HG03196 (cell line): ENCODE data around the gene ACVRL1.
"Not testable (repeated sequence)": the region's sequence is repeated elsewhere in the genome, so short reads cannot be mapped to it uniquely, and the experiment has no call there.

Source experiments
- ATAC-seq: cut with Tn5 transposase; IDR thresholded peaks from one replicate; pipeline ENCODE4 v1.9.1; 2021; ENCODE audit not compliant: unreplicated experiment

ACVRL1 gene

DNA sequence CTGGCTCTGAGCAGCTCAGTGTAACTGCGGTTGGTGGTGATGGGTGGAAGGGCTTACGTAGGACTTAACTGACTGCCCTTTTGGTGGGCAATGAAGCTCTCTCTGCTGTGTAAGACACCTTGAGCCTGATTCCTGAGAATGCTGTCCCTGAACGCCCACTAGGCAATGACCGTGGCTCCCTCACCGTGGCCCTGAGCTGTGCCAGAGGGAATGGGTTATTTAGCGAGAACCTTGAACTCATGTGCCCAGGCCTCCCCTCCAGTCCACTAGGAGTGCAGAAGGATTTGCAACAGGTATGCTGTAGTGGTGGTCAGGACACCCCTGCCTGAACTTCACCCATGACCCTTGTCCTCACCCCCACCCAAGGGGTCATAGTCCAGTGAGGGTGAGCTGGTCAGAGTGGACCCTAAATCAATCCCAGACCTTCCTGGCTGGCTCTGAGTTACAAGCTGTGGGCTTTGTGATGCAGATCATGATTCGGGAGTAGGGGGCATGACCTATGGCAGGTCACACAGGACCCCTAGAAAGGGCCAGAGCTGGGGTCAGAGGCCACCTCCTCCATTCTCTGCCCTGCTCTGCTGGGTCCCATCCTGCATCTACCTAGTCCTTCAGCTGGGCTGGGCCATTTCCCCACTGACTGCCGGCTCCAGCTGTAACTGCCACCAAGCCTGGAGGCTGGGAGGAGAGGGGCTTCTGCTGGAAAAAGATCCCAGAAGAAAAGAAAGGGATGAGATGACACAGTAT, 33.9 kb upstream of the ACVRL1 start:
- no peak for ATAC-seq

DNA sequence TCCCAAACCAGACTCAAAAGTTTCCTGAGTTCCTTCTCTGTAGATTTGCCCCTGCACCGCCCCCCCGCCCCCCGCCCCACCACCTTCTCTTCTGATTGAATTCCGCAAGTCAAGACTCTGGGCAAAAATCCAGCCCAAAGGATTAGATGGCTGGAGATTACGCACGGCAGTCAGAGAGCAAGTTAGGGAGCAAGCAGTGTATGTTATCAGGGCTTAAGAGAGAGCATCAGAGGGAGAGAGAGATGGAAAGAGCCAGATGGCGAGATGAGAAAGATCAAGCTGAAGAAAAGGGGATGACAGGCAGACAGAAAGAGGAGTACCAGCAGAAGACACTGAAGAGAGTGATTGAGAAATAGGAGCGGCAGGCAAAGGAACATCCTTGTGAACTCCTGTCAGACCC, 33.3 kb upstream of the ACVRL1 start:
- ATAC-seq, result no peak

DNA sequence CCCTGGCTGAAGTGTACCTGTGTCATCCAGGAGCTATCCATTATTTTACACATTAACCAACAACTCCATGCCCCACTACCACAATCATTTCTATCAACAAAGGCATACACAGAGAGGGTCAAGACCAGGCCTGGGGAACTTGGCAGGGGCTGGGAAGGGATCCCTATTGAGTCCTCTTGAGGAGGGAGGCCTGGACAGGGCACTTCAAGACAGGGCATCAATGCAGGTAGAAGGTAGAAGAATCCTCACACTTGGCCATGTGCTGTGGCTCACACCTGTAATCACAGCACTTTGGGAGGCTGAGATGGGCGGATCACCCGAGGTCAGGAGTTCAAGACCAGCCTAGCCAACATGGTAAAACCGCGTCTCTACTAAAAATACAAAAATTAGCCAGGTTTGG, 32.8 kb upstream of the ACVRL1 start:
- no peak for ATAC-seq

DNA sequence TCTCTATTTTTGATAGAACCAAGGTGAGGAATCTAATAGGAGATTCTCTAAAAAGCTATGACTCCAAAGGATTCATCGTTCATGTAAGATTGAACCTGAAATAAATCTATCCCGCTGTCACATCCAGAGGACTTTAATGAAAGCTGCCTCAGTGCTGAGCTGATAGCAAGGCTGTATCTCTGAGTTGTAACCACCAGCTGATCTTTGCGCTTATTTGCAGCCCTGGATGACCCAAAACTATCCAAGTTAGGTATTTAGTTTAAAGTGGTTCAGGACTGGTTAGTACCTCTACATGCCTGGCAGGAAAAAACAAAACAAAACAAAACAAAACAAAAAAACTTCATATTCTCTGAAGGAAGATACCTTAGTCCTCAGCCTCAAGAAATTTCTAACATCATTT, 28.2 kb upstream of the ACVRL1 start:
- no peak for ATAC-seq

DNA sequence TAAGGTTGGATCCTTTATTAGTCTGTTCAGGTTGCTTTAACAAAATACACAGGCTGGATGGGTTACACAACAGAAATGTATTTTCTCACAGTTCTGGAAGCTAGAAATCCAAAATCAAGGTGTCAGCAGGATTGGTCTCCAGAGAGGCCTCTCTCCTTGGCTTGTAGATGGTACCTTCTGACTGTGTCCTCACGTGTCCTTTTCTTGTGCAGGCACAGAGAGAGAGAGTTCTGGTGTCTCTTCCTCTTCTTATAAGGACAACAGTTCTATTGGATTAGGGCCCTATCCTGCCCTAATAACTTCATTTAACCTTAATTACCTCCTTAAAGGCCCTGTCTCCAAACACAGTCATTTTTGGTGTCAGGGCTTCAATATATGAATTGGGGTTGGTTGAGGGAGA, 24.0 kb upstream of the ACVRL1 start:
- no peak for ATAC-seq

DNA sequence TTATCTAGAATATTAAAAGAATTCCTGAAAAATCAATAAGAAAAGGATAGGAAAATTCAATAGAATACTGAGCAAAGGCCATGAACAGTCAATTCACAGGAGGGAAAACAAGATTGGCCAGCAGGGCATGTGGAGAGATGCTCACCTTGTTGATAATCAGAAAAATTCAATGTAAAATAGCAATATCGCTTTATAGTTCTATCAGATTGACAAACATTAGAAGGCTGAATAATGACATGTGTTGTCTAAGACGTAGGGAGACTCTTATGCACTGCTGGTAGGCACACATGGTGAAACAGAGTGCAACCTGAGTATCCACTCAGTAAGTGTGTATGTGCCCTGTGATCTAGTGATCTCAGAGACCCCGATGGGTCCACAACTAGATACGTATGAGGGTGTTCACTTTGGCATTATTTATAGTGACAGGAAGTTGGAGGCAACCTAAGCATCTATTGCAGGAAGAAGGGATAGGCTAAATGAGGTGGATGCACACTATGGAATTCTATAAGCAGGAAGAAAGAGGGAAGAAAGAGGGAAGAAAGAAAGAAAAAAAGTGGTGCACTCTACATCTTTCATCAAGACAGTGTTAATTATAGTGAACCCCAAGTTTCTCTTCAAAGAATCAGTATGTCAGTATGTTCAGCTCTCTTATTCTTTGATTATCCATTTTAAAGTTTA, 23.2 kb upstream of the ACVRL1 start:
- ATAC-seq, result no peak

DNA sequence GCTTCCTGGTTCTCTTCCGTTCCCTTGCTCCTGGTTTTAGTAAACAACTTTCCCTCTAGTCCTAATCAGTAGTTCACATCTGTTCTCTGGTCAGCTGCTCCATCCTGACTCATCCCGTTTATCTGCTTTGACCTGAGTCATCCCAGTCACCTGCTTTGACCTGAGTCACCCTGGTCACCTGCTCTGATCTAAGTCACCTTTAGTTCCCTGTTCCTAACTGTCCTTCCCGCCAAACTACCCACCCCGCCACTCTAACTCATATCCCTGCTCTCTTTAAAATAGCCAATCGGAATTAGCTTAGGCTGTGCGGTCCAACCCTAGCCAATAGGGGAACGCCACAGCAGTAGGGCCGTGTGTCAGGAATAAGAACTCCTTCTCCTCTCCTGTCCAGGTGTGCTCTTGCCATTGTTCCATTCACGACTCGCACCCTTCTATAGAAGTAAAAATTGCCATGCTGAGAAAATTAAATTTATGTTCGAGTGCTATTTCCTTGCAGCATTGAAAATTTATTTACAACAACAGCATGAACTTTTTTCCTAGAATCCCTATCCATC, 22.6 kb upstream of the ACVRL1 start:
- no peak for ATAC-seq

DNA sequence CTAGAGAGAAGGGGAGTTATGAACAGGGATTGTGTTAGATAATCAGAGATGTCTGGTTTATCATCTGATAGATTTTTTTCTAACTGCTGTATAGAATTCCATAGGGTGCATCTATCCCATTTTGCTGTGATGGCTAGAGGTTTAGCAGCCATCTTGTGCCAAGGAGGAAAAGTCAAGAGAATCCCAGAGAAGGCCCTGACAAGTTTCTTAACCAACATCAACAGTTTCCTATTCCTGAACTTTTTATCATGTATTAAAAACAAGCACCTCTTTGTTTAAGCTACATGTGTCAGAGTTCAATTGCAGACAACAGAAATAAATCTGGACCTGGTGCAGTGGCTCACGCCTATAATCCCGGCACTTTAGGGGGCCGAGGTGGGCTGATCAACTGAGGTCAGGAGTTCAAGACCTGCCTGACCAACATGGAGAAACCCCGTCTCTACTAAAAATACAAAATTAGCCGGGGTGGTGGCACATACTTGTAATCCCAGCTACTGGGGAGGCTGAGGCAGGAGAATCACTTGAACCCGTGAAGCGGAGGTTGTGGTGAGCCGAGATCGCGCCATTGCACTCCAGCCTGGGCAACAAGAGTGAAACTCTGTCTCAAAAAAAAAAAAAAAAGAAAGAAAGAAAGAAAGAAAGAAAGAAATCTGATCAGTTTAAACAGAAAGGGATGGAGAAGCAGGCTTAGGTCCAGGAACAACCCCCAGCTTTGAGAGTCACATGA, 21.8 kb upstream of the ACVRL1 start:
- ATAC-seq, result not testable (repeated sequence)

DNA sequence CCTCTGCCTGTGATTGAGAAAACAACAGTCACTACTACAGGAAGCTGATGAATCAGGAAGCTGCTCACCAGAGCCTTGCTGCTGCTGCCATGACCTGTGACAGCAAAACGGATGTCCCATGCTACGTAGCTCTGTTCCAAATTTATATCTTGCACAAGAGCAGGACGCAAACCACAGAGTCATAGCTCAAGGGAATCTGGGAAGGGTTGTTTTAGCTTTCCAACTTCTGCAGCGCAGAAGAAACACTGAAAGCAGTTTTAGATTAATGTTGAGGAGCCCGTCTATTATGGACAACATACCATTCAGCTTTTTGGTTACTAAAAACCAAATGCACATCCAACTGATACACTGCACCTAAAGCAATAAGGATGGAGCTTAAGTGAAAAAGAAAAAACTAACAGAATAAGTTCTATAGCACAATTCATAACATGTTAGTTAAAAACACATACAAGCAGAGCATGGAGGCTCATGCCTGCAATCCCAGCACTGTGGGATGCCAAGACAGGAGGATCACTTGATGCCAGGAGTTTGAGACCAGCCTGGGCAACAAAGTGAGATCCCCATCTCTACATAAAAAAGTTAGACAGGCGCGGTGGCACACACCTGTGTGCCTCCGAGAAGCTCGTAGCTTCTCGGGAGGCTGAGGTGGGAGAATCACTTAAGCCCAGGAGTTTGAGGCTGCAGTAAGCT, 21.1 kb upstream of the ACVRL1 start:
- no peak for ATAC-seq

DNA sequence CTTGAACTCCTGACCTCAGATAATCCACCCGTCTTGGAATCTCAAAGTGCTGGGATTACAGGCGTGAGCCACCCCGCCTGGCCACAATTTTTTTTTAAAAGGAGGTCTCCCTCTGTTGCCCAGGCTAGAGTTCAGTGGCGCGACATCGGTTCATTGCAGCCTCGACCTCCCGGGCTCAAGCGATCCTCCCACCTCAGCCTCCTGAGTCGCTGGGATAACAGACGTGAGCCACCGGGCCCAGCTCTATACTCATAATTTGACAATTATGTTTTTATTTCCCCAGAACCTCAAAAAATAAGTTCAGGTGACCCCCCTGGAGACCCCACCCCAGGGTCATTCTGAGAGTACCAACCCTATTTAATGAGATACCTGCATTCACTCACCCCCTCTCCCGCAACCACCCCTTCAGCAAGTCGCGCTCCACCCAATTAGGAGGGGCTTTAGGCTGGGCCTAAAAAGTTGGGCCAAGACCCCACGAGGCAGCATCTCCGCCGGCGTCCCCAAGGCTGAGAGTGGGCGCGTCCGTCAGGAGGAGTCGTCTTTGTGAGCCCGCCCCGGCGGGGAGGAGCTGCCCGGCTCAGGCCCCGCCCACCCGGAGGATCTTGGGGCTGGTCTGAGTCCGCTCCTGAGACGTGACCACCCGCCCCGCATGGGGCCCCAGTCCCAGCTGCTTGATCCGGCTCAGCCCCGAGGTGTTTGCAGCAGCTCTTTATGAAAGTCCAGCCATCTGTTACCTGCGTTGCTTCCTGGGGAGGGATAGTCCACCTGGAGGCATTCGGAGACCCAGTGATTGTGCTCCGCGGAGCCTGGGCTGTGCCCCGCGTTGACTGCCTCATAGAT, 19.6 kb upstream of the ACVRL1 start, which contains the start of gene ANKRD33:
TSS of gene ANKRD33 (plus strand) at position 628 of the 840 bp plus-strand sequence. CDS start at position 712, 84 bp downstream.
- no peak for ATAC-seq

DNA sequence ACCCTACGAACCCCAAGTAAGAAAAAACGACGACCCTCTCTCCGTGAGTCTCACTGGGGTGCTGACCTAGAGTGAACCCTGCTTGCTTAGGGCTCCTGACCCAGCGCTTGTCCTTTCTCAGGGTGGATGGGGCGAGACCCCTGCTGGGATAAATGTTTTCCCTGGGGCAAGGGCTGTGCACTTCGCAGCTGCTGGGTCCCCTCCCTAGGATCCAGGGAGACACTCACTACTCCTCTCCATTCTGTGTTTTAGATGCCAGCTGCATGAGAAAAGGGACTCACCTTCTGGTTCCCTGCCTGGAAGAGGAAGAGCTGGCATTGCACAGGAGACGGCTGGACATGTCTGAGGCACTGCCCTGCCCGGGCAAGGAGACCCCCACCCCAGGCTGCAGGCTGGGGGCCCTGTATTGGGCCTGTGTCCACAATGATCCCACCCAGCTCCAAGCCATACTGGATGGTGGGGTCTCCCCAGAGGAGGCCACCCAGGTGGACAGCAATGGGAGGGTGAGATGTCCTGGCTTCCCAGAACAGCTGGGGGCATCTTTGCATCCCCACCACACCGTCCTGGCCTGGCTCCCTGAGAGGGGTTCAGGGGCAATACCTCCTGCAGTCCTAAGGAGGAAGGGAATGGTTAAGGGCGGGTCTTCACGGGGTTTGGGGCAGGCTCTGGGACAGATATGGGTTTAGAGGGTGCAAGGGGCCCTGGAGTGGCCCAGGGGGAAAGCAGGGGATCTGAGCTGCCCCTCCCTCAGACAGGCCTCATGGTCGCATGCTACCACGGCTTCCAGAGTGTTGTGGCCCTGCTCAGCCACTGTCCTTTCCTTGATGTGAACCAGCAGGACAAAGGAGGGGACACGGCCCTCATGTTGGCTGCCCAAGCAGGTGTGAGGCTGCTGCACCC, 18.7 kb upstream of the ACVRL1 start:
- ATAC-seq, result no peak

DNA sequence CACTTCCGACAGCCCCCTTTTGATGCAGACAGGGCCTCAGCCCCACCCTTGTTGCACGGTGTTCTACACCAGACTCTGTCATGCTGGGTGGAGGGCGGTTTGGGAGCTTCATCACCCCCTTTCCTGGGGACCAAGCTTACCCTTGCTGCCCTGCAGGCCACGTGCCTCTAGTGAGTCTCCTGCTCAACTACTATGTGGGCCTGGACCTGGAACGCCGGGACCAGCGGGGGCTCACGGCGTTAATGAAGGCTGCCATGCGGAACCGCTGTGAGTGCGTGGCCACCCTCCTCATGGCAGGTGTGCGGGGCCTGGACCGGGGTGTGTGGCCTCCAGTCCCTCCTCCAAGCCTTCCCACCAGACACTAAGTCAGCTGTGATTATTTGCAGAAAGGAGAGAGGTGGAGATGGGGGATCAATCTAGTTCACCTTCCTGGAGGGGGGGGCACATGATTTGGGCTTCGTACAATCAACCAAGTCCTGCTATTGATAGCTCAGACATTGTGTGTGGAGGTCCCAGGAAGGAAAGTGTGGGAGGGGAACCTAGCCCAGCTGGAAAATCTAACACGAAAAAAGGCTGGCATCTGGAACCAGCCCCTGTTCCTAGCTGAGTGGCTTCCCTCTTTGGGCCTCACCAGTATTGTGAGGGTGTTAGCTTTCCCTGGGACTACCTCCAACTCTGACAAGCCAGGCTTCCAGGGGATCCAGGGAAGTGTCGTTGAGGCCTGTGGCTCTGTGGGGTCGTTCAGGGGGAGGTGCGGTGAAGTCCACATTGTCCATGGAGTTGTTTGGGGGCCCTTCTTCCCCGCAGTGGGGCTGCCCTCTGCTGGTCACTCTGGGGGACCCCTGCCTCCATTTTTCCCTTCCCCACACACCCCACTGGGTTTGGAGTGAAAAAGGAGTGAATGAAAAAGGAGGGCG, 17.8 kb upstream of the ACVRL1 start:
- ATAC-seq, result no peak

DNA sequence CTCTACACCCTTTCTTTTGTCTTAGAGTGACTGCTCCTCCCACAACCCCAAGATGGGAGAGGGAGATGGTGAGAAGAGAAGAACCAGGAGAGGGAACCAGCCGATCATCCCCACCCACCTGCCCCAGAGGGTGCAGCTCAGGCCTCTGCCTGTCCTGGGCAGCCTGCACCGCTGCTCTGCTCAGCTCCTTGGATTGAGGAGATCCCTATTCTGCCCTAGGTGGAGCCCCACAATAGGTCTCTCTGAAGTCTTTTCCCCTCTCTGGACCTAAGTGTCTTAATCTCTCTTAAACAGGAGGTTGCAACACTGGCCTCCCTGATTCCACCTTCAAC, 17.2 kb upstream of the ACVRL1 start:
- ATAC-seq, result no peak

DNA sequence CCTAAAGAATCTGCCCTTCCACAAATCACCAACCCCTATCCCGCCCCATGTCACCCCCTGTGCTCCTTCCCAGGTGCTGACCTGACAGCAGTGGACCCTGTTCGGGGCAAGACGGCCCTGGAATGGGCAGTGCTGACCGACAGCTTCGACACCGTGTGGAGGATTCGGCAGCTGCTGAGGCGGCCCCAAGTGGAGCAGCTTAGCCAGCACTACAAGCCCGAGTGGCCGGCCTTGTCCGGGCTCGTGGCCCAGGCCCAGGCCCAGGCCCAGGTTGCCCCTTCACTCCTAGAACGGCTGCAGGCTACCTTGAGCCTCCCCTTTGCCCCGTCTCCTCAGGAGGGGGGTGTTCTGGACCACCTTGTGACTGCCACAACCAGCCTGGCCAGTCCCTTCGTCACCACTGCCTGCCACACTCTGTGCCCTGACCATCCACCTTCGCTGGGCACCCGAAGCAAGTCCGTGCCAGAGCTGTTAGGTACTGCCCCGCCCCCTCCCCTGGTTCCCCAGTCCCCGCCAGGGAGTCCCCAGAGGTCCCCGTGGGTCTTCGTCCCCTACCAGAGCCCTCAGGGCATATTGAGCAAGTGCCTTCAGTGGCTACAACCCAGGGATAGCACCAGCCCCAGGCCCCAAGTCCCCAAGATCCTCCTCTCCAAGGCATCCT, 16.7 kb upstream of the ACVRL1 start:
- no peak for ATAC-seq

DNA sequence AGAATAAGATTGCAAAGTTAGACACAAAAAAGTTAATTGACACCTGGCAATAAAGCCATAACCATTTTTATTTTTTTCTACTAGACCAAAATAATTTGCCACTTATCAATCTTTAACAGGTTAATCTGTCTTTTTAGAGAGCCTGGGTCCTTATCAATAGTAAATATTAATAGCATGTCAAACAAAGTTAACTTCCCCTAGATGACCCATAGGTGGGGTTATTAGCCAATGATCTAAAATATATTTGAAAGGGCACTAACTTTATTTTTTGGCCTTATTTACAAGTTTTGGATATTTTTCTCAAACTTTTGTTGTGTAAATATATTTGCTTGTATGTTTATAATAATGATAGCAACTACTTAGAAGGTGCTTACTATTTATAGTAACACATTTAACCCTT, 15.5 kb upstream of the ACVRL1 start:
- ATAC-seq, result no peak

DNA sequence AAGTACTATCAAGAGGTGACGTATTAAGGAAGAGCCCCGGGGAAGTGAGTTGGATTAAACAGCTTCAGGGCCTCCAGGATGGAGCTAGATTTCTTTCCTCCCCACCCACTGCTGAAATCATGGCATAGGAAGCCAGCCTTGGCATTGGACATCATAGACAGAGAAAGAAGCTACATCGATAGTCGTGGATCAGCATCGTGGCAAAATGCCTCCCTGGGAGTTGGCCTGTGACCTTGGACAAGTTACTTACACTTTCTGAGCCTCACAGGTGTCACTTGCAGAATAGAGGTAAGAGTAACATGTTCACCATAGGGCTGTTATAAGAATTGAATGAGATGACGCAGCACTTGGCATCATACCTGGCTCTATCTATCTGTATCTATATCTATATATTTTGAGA, 13.5 kb upstream of the ACVRL1 start:
- ATAC-seq, result no peak

DNA sequence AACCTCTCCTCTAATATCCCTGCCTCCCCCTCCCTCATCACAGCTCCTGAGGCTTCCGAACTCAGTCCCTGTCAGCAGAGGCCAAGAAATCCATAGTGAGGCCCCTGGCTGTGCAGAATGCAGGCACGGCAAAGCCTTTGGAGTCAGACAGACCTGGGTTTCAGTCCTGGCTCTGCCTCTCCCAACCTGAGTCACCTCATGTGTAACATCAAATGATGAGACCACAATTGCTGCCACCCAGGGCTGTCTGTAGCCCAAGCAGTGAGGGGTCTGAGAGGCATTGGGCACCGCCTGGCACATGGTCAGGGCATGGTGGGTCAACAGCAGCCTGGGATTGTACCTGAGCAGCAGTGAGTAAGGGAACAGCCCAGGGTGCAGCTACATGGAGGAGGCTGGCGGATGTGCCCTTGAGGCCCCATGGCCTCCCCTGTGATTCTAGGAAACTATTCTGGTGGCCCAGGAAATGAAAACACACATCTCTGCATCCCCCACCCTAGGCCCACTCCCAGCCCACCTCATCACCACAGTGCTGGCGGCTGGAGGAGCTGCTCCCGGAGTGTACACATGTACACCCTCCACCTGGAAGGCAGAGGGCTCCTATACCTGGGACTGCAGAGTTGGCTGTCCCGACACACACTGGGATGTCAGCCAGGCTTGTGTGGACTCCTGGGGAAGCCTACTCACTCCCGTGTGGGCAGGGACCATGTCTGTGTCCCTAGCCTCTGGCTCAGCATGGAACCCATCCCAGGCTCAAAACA, 11.7 kb upstream of the ACVRL1 start:
- no peak for ATAC-seq
